Activated CD4-positive, alpha-beta T cell treated with anti-CD3 and anti-CD28 coated beads, Interleukin-2, Interleukin-6, amounts not matched to agents 100 ng/mL and 50 ng/mL, durations not matched to agents 16 hours and 8 hours (primary cell): Measurements from ENCODE around the gene UBASH3A.

ENCODE experiments used
- DNase-seq: peaks from one replicate; pipeline ENCODE4 v3.0.0-alpha.2; 2020

Gene UBASH3A

DNA sequence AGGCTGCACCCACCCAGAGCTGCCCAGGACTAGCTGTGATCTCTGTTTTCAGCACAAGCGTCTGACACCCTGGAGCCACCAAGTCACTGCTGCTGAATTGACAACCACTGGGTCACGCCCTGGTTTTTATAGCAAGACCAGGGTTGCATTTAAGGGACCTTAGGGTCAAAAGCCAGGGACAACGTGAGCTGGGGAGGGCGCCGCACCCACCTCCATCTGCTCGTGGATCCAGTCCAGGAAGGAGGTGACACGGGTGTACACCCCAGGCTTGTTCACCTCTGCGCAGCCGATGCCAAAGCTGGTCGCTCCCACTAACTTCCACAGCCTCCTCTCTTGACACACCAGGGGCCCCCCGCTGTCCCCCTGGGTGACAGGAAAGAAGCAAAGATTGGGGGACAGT, 28.2 kb upstream of the UBASH3A start:
- no peak for DNase-seq

DNA sequence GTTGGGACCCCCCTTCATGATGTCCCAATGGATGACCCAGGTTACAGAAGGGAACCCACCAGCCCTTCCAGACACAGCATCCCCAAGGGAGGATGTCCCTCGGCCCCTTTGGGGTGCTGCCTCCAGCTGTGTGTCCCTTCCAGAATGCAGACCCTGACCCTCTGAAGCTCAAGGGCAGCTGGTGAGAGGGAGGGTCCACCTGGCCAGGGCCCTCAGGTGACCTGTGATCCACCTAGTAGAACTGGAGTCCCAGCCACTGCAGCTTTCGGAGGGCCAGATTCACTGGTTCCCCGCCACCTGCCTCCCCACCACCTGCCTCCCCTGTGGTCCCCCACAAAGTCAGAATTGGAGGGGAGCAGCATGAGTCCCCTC, 27.8 kb upstream of the UBASH3A start:
- DNase-seq, result no peak

DNA sequence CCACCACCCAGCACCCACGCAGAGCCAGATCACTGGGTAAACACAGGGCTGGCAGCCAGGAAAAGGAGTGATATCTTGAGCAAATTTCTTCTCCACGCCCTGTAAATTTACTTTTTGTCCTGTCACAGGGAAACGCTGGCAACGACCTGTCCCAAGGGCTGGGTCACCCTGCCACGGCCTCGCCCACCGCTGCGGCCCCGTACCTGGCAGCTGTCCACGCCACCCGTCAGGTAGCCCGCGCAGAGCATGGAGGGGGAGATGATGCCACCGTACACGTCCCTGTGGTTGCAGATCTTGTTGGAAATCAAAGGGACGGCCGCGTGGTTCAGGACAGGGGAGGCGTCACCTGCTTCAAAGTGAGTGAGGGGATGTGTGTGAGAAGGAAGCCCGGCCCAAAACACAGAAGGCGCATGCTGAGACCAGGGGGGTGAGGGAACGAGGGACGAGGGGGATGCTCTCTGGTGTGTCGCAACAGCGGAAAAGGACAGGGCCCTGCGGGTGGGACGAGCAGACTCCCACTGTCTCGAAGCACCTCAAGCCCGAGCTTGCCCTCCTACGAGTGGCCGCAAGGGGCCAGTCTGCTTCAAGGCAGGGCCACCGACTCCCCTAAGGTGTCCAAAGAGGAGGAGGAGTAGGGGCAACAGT, 27.2 kb upstream of the UBASH3A start:
- peak; percentile 63 for DNase-seq

DNA sequence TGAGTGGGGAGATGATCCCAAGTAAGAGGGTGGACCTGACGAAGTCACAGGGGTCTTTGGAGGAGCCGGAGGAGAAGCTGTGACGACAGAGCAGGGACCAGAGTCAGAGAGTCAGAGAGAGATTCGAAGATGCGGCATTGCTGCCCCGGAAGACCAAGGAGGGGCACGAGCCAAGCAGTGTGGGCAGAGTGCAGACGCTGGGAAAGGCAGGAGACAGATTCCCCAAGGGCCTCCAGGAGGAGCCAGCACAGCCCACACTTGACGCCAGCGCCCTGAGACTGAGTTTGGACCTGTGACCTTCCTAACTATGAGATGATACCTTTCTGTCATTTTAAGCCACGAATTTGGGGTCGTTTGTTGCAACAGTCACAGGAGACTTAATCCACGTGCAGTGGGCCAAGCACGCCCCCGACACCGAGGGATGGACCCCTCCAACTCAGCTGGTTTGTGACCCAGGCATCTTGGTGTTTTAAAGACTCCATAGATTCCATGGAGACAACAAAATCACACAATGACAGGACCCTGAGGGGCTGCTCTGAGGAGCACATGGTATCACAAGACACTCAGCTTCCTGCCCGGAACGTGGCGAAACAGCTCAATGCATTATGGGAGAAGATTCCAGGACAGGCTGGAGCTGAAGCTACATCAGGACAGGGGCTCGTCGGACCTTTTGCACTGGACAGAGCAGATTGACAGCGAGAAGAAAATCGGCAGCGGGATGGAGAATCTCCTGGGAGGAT, 26.3 kb upstream of the UBASH3A start:
- DNase-seq, result no peak

DNA sequence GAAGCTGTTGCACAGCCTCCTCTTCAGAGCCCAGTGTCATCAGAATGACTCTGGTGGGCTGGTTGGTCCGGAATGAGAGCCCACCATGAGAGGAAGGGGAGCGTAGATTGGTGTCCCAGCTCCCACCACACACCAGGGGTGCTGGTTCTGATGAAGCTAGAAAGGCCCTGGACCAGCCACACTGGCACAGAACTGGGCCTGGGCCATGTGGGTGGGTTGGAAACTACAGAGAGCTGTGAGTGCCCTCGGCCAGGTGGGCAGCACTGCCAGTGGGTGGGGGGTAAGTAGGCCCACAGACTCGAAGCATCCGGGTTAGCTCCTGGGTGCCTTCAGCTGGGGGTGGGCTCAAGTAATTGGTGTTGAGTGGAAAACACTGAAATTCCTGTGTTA, 25.8 kb upstream of the UBASH3A start:
- DNase-seq, result no peak

DNA sequence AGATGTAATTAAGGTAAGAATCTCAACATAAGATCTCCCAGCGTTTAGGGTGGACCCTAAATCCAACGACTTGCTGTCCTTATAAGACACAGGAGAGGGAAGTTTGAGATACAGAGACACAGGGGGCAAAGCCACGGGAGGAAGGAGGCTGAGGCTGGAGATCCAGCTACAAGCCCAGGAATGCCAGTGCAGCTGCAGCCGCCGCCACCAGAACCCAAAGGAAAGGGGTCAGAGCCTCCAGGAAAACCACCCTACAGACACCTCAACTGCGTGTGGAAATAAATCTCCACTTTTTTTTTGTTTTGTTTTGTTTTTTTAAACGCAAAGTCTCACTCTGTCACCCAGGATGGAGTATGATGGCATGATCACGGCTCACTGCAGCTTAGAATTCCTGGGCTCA, 25.3 kb upstream of the UBASH3A start:
- DNase-seq, result no peak

DNA sequence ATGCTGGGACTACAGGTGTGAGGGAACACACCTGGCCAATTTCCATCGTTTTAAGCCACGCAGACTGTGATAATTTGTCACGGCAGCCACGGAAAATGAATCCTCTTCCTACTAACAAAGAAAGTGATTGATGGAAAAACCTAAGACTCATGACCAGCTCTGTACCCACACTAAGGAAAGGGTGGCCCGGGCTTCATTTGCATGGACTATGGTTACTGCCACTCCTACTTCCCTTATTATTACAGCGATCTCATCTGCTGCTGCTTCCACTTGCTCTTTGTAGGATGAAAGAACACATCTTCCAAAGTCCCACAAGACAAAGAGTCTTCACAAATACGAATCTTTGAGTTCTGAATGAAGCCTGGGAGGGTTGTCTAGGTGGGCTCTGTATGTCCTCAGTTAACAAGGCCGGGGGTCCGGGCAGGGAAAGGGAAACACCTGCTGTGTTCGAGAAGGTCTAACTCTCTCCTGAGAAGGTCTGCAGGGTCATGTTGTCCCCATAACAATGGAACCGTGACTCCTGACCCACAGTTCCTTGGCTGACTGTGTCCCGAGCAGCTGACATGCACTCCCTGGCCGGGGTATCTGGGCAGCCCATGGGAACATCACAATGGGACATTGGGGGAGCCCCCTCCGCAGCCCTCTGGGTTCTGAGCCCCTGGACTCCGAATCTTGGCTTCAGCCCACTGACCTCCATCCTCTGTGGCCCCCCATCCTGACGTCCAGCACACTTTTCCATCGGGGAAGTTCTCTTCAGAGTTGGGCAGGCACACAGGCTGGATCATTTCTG, 24.1 kb upstream of the UBASH3A start:
- DNase-seq, result no peak

DNA sequence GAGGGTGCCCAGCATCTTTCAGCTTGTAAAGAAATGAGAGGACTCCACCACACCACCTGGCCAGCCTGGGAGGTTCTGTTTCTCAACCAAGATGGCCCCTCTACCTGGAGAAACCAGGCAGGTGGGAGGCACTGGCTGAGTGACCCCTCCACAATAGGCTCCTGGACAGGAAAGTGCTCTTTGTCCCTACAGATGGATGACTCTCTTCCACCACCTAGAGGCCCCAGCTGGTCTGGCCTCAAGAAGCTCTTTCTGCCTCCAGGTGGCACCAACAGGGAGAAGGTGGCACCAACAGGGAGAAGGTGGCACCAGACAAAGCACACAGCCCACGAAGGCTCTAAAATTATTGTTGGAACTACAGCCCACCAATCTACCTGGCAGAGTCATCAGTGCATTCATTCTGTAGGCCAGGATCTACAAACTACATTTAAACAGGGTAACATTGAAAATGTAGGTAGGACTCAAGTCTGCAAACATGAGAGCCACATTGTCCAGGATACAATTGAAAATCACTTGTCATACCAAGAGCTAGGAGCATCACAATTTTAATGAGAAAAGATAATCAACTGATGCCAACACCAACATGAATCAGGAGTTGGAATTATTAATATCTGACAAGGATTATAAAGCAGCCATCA, 22.2 kb upstream of the UBASH3A start:
- peak; percentile 56 for DNase-seq

DNA sequence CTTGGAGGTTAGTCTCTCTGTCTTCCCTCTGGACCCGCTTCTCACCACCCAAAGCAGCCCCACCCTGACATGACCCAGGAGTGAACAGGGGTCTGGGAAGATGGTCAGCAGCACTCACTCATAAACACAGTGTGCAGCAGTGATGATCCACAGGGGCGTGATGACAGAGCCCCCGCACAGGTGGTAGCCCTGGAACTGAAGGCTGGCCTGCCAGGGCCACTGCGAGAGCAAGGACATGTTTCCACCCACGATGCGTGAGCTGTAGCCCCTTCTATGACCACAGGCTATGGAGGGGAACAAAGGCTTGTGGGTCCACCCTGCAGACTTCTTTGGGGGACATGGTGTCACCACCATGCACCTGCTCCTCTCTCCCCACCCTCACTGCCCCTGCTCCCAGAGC, 20.8 kb upstream of the UBASH3A start:
- DNase-seq, result no peak

DNA sequence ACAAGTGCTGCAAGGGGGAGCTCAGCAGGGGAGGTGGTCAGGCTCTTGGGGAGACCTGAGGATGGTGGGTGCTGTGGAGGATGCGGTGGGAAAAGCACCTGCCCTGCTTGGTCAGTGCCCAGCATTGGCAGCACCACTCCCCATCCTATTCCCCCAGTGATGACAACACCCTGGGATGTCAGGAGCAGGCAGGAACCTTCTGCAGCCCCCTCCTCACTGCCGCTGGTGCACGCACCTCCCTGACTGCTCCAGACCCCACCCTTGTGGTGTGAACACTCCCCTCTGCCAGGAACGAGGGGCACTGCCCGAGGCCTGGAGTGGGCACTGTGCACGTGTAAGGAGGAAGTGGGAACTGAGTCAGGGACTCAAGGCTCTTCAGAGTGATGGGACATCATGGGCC, 20.4 kb upstream of the UBASH3A start:
- no peak for DNase-seq

DNA sequence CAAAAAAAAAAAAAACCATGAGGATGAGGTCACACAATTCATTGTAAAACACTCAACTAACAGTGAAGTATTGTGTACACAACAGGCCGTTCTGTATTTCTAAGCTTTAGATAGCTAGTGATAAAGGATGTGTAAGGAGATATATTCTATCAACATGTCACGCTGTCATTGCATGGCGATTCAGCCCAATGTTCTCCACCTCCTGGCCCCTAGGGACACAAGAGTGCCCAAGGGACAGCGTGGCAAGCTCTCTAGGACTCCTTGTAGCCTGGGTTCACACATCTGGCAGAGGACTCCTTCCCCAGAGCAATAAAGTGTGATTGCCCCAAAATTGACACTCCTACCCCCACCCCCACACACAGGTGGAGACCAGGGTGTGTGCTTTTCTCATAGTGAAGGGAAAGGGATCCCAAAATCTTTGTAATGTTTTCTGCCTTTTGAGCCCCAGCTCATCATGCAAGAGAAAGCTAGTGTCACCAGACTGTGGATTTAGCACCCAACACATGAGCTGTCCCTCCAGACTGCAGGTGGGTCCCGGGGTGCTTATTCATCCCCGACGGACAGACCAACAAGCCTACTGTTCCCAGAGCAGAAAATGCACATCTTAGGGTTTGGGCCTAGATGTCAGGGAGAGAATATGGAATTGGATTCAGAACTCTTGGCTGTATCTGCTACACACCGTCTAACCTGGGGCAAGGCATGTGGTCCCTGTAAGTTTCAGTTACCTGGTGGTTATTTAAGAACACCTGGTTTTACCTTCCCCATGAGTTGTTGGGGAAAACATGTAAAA, 19.4 kb upstream of the UBASH3A start:
- no peak for DNase-seq

DNA sequence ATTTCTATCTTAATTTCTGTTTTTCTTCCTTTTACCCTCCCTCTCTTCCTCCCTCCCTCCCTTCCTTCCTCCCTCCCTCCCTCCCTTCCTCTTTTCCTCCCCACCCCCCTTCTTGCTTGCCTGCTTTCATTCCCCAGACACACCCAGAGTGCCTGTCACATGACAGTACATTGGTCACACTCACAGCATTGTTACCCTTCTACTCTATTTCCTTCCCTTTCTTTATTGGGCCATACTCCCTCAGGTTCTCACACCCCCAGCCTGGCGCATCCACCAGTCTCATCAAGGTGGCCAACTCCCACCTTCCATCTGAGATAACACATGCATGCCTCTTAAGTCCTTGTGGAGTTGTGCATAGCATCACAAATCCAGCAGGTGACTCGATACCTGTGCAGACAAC, 18.7 kb upstream of the UBASH3A start:
- no peak for DNase-seq

DNA sequence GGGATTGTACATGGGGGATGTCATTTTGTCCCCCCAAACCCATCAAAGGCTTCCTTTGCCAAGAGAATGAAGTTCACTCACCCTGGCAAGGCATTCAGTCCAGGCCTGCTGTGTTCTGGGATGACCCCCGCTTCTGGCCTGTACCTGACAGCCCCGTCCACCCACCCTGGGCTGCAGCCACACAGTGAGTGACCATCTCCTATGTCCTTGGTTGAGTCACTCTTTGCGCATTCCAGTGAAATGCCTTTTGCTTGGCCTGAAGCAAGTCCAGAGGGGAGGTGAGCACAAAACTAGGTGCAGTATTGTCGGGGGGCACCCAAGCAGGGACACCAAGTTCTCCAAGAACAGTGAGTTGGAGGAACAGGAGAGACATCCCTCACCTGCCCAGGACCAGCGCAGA, 18.1 kb upstream of the UBASH3A start:
- DNase-seq, result no peak

DNA sequence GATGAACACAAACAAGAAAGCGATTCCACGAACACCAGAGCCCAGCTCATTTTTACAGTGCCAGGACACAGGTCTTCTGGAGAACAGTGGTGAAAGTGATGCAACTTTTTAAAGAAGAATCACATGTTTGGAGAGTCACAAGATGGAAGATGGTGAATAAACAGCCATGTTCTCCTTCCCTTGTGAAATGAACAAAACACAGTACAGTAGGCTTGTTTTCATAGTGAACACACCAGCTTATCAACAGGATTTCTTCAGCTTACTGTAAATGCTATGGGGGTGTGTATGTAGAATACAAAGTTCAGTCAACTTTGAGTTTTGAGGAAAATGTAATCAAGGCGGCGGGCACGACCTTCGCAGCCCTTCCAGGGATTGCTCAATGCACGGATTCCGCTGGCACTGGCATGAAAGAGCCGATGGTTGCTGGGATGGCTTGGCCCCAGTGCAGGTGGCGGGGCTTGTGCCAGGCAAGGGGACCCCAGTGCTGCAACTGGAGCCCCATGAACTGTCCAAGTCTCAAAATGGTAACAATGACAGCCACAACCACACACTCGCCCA, 17.6 kb upstream of the UBASH3A start:
- DNase-seq, result no peak

DNA sequence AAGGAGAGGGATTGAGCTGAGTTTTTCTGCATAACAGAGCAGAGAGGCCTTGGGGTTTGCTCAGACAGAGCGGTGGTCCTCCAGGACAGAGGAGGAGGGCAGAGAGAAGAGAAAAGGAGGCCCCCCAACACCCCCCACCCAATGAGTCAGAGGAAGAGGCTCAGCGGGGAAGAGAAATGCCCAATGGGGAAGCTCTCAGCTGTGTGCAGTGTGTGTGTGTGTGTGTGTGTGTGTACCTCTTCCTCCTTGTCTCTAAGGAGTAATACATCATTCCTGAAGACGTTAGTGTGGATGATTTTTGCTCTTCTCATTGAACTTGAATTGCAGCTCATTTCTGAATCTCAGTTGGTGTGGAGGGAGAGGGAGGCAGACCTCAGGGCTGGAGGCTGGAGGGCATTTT, 16.5 kb upstream of the UBASH3A start:
- no peak for DNase-seq

DNA sequence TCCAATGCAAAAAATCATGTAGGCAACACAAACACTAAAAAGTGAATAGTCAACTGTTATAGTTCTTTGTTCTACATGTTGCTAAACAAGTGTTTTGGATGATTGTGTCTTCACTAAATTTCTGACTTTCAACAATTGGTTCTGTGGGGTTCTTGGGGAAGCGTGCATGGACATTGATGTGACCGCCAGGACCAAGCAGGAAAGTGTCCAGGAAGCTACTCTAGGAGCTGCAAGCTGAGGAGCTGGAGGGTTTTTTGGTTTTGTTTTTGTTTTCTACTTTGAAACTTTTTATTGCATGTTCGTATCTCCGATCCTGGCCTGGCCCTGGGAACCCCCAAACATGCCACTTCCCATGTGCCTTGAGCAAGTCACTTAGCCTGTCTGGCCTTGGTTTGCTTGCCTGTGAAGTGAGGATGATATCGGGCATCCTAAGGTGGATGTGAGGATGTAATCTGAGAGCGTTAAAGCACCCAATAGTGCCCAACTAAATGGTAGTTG, 15.8 kb upstream of the UBASH3A start:
- DNase-seq, result no peak

DNA sequence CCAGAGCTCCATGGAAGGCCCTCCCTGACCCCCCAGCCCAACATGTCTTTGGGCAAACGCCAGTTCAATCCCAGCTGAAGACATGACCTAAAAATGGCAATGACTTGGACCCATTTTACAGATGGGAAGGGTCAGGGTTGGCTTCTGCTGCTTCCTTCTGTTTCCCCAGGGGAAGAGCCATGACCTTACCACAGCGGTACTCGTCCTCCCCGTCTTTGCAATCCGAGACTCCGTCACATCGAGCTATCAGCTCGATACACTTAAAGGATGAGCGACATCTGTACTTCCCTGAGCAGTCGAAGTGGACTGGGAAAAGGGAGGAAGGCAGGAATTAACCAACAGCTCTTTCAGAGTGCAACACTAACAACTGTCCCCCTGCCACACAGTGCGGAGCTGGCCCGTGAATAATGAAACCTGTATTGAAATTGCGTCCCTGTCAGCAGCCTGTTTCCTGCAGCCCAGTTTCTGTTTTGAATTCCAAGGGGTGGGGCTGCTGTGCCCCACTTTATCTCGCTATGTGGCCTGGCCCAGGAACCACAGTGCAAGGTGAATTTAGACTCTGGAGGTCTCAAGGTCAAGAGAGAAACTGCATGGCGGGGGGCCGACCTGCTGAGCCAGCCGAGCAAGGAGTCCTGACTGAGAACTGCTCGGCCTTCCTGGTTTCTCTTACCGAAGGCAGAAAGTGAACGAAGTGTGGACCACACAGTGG, 14.8 kb upstream of the UBASH3A start:
- peak; percentile 25 for DNase-seq

DNA sequence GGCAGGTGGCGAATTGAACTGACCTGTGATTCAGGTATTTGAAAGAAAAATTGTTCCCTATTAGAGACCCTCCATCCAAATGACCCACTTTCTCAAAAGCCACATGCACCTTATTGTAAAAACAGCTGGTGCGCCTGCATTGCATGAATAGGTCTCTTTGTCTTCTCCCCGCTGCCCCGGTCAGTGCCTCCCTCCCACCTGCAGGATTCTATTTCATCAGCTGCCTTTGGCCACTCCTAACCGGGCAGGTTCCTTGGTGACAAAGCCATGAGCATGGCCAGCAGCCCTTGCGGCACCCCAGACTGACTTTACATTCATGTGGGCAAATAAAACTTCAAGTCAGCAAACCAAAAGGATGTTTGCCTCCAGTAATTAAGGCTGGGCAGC, 14.3 kb upstream of the UBASH3A start:
- DNase-seq, result no peak

DNA sequence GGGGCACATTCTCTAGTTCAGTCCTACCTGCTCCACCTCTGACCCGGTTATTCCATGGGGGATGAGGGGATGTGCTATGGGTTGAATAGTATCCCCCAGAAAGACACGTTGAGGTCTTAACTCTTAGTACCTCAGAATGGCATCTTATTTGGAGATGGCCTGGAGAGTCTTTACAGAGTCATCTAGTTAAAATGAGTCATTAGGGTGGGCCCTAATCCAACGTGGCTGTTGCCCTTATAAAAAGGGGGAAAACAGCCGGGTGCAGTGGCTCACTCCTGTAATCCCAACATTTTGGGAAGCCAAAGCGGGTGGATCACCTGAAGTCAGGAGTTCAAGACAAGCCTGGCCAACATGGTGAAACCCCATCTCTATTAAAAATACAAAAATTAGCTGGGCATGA, 13.5 kb upstream of the UBASH3A start:
- no peak for DNase-seq

DNA sequence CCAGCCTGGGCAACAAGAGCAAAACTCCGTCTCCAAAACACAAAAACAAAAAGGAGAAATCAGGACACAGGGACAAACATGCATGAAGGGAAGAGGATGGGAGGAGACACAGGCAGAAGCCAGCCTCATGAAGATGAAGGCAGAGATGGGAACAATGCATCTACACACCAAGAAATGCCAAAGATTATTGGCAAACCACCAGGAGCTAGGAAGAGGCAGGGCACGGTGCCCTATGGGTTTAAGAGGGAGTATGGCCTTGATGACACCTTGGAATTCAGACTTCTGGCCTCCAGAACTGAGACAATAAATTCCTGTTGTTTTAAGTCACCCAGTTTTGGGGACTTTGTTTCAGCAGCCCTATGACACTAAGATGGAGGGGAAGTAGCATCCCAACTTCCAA, 13.0 kb upstream of the UBASH3A start:
- DNase-seq, result no peak

DNA sequence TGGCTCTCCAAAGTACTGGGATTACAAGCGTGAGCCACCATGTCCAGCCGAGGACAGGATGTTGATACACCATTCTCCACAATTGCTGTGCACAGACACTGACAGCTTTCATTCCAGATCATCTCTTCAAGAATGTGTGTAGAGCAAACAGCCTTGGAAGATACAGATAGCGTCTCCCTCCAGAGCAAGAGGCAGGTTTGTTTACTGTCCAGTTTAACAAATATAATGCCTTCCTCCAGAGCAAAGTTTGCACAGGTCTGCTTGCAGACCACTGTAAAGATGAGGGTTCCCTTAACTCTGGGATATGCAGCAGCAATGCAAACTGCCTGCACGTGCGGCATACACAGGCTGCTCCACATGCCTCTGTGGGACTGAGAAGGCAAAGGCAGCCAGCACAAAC, 12.4 kb upstream of the UBASH3A start:
- no peak for DNase-seq
